CD14-positive monocyte (primary cell): ENCODE results near the gene AK1. TPM values are rescaled to one million over a fixed set of nuclear protein-coding genes. Genes with fewer than 3 reads are reported as not detected.
"Not testable (repeated sequence)": the region's sequence is repeated elsewhere in the genome, so short reads cannot be mapped to it uniquely, and the experiment has no call there.

Experiments used
- DNase-seq, 3 donors: peaks; one replicate each; pipeline ENCODE4 v3.0.0-alpha.2; 2011 to 2022
- H2AFZ ChIP-seq: 2 replicates; pipeline ENCODE4 v1.6.0; 2012; ENCODE audit warnings: mild to moderate bottlenecking, low read depth, low read length, inconsistent platforms; ENCODE audit not compliant: insufficient read depth, poor library complexity, severe bottlenecking
- H3K27ac ChIP-seq, 2 donors: 1 replicate in 1 of 2; 2 replicates in 1 of 2; pipeline ENCODE4 v1.5.1; 2012 to 2013; ENCODE audit warnings: low read length in 2 of 2, control low read depth in 1 of 2, inconsistent platforms in 1 of 2, low read depth in 1 of 2, mild to moderate bottlenecking in 1 of 2
- H3K27me3 ChIP-seq, 2 donors: one replicate each; pipeline versions ENCODE4 v1.6.0 to v1.6.1; 2011 to 2013; ENCODE audit warnings: low read length in 2 of 2; ENCODE audit not compliant: control insufficient read depth in 2 of 2, insufficient read depth in 2 of 2
- H3K36me3 ChIP-seq, 2 donors: replicated peaks in 1 of 2; 1 replicate in 1 of 2; 2 replicates in 1 of 2; pipeline versions ENCODE4 v1.5.1 to v1.6.1; 2012 to 2013; ENCODE audit warnings: low read length in 2 of 2, control low read depth in 1 of 2, inconsistent platforms in 1 of 2, mild to moderate bottlenecking in 1 of 2; ENCODE audit not compliant: insufficient read depth in 2 of 2, control insufficient read depth in 1 of 2
- H3K4me1 ChIP-seq, 2 donors: 1 replicate in 1 of 2; 2 replicates in 1 of 2; pipeline versions ENCODE4 v1.5.1 to v1.6.1; 2012 to 2013; ENCODE audit warnings: low read length in 2 of 2, control low read depth in 1 of 2, inconsistent platforms in 1 of 2, mild to moderate bottlenecking in 1 of 2, moderate library complexity in 1 of 2; ENCODE audit not compliant: insufficient read depth in 2 of 2, control insufficient read depth in 1 of 2
- H3K4me2 ChIP-seq: replicated peaks from 2 replicates; pipeline ENCODE3; 2012; ENCODE audit warnings: low read length, moderate library complexity, mild to moderate bottlenecking; ENCODE audit not compliant: poor library complexity, severe bottlenecking; ENCODE audit errors: extremely low read depth
- H3K4me3 ChIP-seq, 3 experiments: fragments of 200-600 bp in 1 of 3; sonication (generic) in 1 of 3; replicated peaks in 1 of 3; 1 replicate in 2 of 3; 2 replicates in 1 of 3; pipeline ENCODE4 v1.5.1; 2011 to 2013; ENCODE audit warnings: low read length in 3 of 3, mild to moderate bottlenecking in 3 of 3, control low read depth in 2 of 3, low read depth in 2 of 3, inconsistent platforms in 1 of 3, moderate library complexity in 1 of 3
- H3K79me2 ChIP-seq: 2 replicates; pipeline ENCODE4 v1.6.0; 2012; ENCODE audit warnings: mild to moderate bottlenecking, control low read depth, inconsistent platforms, low read length, moderate library complexity; ENCODE audit not compliant: insufficient read depth
- H3K9ac ChIP-seq: 2 replicates; pipeline ENCODE4 v1.6.0; 2017; ENCODE audit warnings: low read length, mild to moderate bottlenecking; ENCODE audit not compliant: insufficient read depth, poor library complexity, severe bottlenecking
- H3K9me3 ChIP-seq, 2 donors: replicated peaks in 1 of 2; 1 replicate in 1 of 2; 2 replicates in 1 of 2; pipeline versions ENCODE4 v1.5.1 to v1.6.1; 2012 to 2013; ENCODE audit warnings: low read length in 2 of 2, control low read depth in 1 of 2; ENCODE audit not compliant: control insufficient read depth in 1 of 2, insufficient read depth in 1 of 2
- H4K20me1 ChIP-seq: 2 replicates; pipeline ENCODE4 v1.6.0; 2012; ENCODE audit warnings: mild to moderate bottlenecking, low read length, control low read depth, moderate library complexity; ENCODE audit not compliant: insufficient read depth
- H3K27ac Mint-ChIP-seq, 7 donors: one replicate each; pipeline ENCODE4 v1.8.0; 2020; ENCODE audit warnings: mild to moderate bottlenecking in 7 of 7, mixed read lengths in 7 of 7, moderate library complexity in 6 of 7, inconsistent platforms in 2 of 7
- H3K27me3 Mint-ChIP-seq, 3 donors: one replicate each; pipeline ENCODE4 v1.8.0; 2021 to 2022; ENCODE audit warnings: low read depth in 3 of 3, mild to moderate bottlenecking in 3 of 3, mixed read lengths in 3 of 3, moderate library complexity in 3 of 3, inconsistent platforms in 1 of 3
- H3K36me3 Mint-ChIP-seq, 2 donors: one replicate each; pipeline ENCODE4 v1.8.0; 2020; ENCODE audit warnings: mixed read lengths in 2 of 2, inconsistent platforms in 1 of 2, mild to moderate bottlenecking in 1 of 2
- H3K4me1 Mint-ChIP-seq: one replicate; pipeline ENCODE4 v1.8.0; 2020; ENCODE audit warnings: mild to moderate bottlenecking, mixed read lengths
- H3K4me3 Mint-ChIP-seq, 2 donors: one replicate each; pipeline ENCODE4 v1.8.0; 2020; ENCODE audit warnings: mild to moderate bottlenecking in 2 of 2, mixed read lengths in 2 of 2, moderate library complexity in 1 of 2
- H3K9me3 Mint-ChIP-seq, 7 donors: one replicate each; pipeline ENCODE4 v1.8.0; 2020 to 2022; ENCODE audit warnings: mixed read lengths in 7 of 7, mild to moderate bottlenecking in 6 of 7, moderate library complexity in 6 of 7, inconsistent platforms in 2 of 7
- CTCF ChIP-seq: fragments of 200-600 bp; IDR thresholded peaks from one replicate; pipeline ENCODE4 v1.8.0; 2022; ENCODE audit warnings: antibody characterized with exemption, mild to moderate bottlenecking
- WGBS: methylation state at CpG from one replicate; pipeline ENCODE4 v1.1.5; 2013; ENCODE audit warnings: missing lambda C conversion rate; ENCODE audit not compliant: insufficient coverage; 5-methylcytosine and 5-hydroxymethylcytosine counted together
- intact Hi-C, 2 donors: fragments of 100-400 bp; cut with micrococcal nuclease; formaldehyde crosslinking; loops; one replicate each; pipeline versions ENCODE4 v1.15.0 to v1.15.1; 2023
- polyA plus RNA-seq, 3 donors: library from polyadenylated mRNA; depleted of rRNA in 1 of 3; unstranded in 2 of 3; stranded (reverse) in 1 of 3; fragments of 300-500 nt in 2 of 3; fragments of >200 nt in 1 of 3; fragmentation: Illumina TruSeq in 2 of 3; gene quantifications; 1 replicate in 2 of 3; 2 replicates in 1 of 3; pipeline ENCODE4 v1.2.3, GENCODE V29; 2012 to 2021

Gene AK1
- polyA plus RNA-seq, 3 donors: 3.5 TPM; not detected in 2

DNA sequence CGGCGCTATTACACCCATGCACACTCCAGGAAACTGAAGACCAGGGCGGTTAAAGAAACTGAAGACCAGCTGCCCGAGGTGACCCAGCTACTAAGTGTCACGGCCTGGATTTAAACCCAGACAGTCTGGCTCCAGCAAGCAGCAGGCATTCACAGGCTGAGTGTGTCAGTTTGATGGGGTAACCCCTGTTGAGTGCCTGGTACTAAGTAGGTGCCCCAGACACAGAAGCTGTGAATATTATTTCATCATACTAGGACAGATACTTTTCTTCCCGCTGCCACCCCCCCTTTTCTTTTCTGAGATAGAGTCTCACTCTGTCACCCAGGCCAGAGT lies 30.3 kb downstream of the AK1 start:
- peaks cover 6 to 24% of the 10 kb centered on the region in 2 donors for H3K36me3 ChIP-seq
- H3K4me2 ChIP-seq: no peak overlapping the region
- Mint-ChIP-seq H3K27me3 (peaks cover 0 to 3% (median 3%) of the 10 kb centered on the region in 3 donors), H3K4me3 (no peak overlapping the region), H3K9me3 (peaks cover 19 to 26% (median 22%) of the 10 kb centered on the region in 7 donors), H3K27ac (peak overlapping the region in 2 of 7 donors; percentile 32 to 42), H3K36me3 (peaks cover 23 to 33% of the 10 kb centered on the region in 2 donors), H3K4me1 (peaks cover 13% of the 10 kb centered on the region)
- H2AFZ ChIP-seq: no peak overlapping the region
- H3K27ac ChIP-seq: no peak overlapping the region
- peak in 1 of 3 donors; percentile 30 for DNase-seq
- peaks cover 13% of the 10 kb centered on the region for H4K20me1 ChIP-seq
- no peaks in the 10 kb centered on the region for H3K79me2 ChIP-seq
- H3K27me3 ChIP-seq: no peaks in the 10 kb centered on the region
- H3K9ac ChIP-seq: no peak overlapping the region
- no peak for TF ChIP-seq CTCF
- intact Hi-C loops: no loop called here
- H3K4me1 ChIP-seq: peaks cover 0 to 1% of the 10 kb centered on the region in 2 donors
- H3K4me3 ChIP-seq: no peak overlapping the region
- 71% methylated on average over 3 of the region's 6 CpGs for WGBS
- H3K9me3 ChIP-seq: peaks cover 15 to 24% of the 10 kb centered on the region in 2 donors

- peaks cover 0 to 3% (median 3%) of the 10 kb centered on the region in 3 donors for H3K27me3 Mint-ChIP-seq
- no peak overlapping the region for H3K4me3 Mint-ChIP-seq
- no peaks in the 10 kb centered on the region for H3K79me2 ChIP-seq
- H3K27ac ChIP-seq: no peak overlapping the region
- no peaks in the 10 kb centered on the region for H3K4me1 ChIP-seq
- H3K36me3 ChIP-seq: peaks cover 7 to 28% of the 10 kb centered on the region in 2 donors
- WGBS: 97% methylated on average over 15 of the region's 18 CpGs
- peaks cover 15 to 24% of the 10 kb centered on the region in 2 donors for H3K9me3 ChIP-seq
- no peak overlapping the region for H2AFZ ChIP-seq
- no peak overlapping the region for H3K4me3 ChIP-seq
- no peak overlapping the region for H3K27ac Mint-ChIP-seq
- peaks cover 25 to 37% of the 10 kb centered on the region in 2 donors for H3K36me3 Mint-ChIP-seq
- intact Hi-C loops: no loop called here
- TF ChIP-seq CTCF: no peak
- DNase-seq: no peak
- peaks cover 19 to 26% (median 22%) of the 10 kb centered on the region in 7 donors for H3K9me3 Mint-ChIP-seq
- no peaks in the 10 kb centered on the region for H3K27me3 ChIP-seq
- peaks cover 13% of the 10 kb centered on the region for H4K20me1 ChIP-seq
- no peak overlapping the region for H3K4me2 ChIP-seq
- H3K4me1 Mint-ChIP-seq: peaks cover 7% of the 10 kb centered on the region
- H3K9ac ChIP-seq: no peak overlapping the region
Measured at GRCh38 chr9:127846443-127847177, 30.9 kb downstream of the AK1 start.

DNA sequence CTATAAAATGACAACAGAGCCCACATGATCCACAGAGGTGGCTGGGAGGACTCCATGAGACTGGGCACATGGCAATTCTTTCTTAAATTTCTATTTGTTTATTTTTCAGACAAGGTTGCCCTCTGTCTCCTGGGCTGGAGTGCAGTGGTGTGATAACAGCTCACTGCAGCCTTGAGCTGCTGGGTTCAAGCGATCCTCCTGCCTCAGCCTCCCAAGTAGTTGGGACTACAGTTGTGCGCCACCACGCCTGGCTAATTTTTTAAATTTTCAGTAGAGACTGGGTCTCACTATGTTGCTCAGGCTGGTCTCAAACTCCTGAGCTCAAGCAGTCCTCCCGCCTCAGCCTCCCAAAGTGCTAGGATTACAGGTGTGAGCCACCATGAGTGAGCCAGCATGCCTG lies 31.9 kb downstream of the AK1 start:
- not testable (repeated sequence) for H3K4me1 Mint-ChIP-seq, DNase-seq

More for the DNA sequence above, 31.9 kb downstream of the AK1 start:
- H3K4me2 ChIP-seq, H2AFZ ChIP-seq, intact Hi-C loops, H3K79me2 ChIP-seq, H3K4me3 Mint-ChIP-seq, H3K4me3 ChIP-seq, H3K9ac ChIP-seq, H3K4me1 ChIP-seq, H3K27me3 Mint-ChIP-seq, H3K27me3 ChIP-seq: not testable (repeated sequence)
- peaks cover 15 to 34% of the 10 kb centered on the region in 2 donors for H3K36me3 ChIP-seq
- H3K27ac Mint-ChIP-seq: peak overlapping the region in 2 of 7 donors; percentile 13 to 21
- WGBS: 98% methylated on average over 4 of the region's 4 CpGs
- peaks cover 33 to 41% of the 10 kb centered on the region in 2 donors for H3K36me3 Mint-ChIP-seq
- H3K9me3 ChIP-seq: peaks cover 15 to 24% of the 10 kb centered on the region in 2 donors
- peaks cover 18 to 25% (median 22%) of the 10 kb centered on the region in 7 donors for H3K9me3 Mint-ChIP-seq
- peak overlapping the region in 1 of 2 donors; percentile 14 for H3K27ac ChIP-seq
- H4K20me1 ChIP-seq: peaks cover 13% of the 10 kb centered on the region
